HG02759 (cell line): ENCODE data around the gene TP53I13.
A peak's percentile ranks its signal among the peaks of the same experiment; 100 is the strongest.

Source experiments
- ATAC-seq: cut with Tn5 transposase; IDR thresholded peaks from one replicate; pipeline ENCODE4 v1.9.1; 2021; ENCODE audit warnings: mild to moderate bottlenecking, moderate library complexity; ENCODE audit not compliant: unreplicated experiment

The TP53I13 gene

GRCh38 chr17:29614349-29615047, 46.0 kb downstream of the TP53I13 start:
- no peak for ATAC-seq

- ATAC-seq, result no peak
Measured at GRCh38 chr17:29615048-29615385, 46.5 kb downstream of the TP53I13 start.

GRCh38 chr17:29615492-29616299, 47.2 kb downstream of the TP53I13 start:
- peak; percentile 61 for ATAC-seq

GRCh38 chr17:29616300-29617048, 48.0 kb downstream of the TP53I13 start:
- no peak for ATAC-seq

GRCh38 chr17:29617125-29617480, 48.6 kb downstream of the TP53I13 start:
- peak; percentile 40 for ATAC-seq

- ATAC-seq, result peak; percentile 33
Measured at GRCh38 chr17:29617481-29618271, 49.2 kb downstream of the TP53I13 start.

GRCh38 chr17:29618272-29619065, 50.0 kb downstream of the TP53I13 start:
- no peak for ATAC-seq

- no peak for ATAC-seq
Measured at GRCh38 chr17:29619251-29619650, 50.8 kb downstream of the TP53I13 start.

- no peak for ATAC-seq
Measured at GRCh38 chr17:29620271-29620670, 51.8 kb downstream of the TP53I13 start.

GRCh38 chr17:29620779-29621500, 52.4 kb downstream of the TP53I13 start:
- ATAC-seq, result no peak

- no peak for ATAC-seq
Measured at GRCh38 chr17:29621751-29622194, 53.3 kb downstream of the TP53I13 start.
